OCI-M2 (cell line): ENCODE data around the gene STON2.

Experiments used
- DNase-seq: peaks from one replicate; lab custom pipeline; 2025; ENCODE audit not compliant: unreplicated experiment; lab: John Stamatoyannopoulos, UW

STON2 gene

GRCh38 chr14:81305065-81305464 is 95.1 kb downstream of the STON2 start:
- DNase-seq = no peak

- DNase-seq = no peak
These were observed 96.7 kb downstream of the STON2 start for GRCh38 chr14:81303258-81303935.

- no peak for DNase-seq
These were observed 97.5 kb downstream of the STON2 start for GRCh38 chr14:81302638-81303037.

GRCh38 chr14:81301813-81302212 is 98.3 kb downstream of the STON2 start:
- DNase-seq = no peak

GRCh38 chr14:81301371-81301770 is 98.8 kb downstream of the STON2 start:
- DNase-seq = no peak

- no peak for DNase-seq
These were observed 101.2 kb downstream of the STON2 start for GRCh38 chr14:81298911-81299310.

GRCh38 chr14:81298122-81298521 is 102.0 kb downstream of the STON2 start:
- DNase-seq = no peak

- DNase-seq = no peak
These were observed 103.9 kb downstream of the STON2 start for GRCh38 chr14:81295958-81296923.

- DNase-seq = no peak
These were observed 110.6 kb downstream of the STON2 start for GRCh38 chr14:81289516-81289915.

GRCh38 chr14:81286574-81287370 is 113.4 kb downstream of the STON2 start:
- no peak for DNase-seq

- no peak for DNase-seq
These were observed 114.9 kb downstream of the STON2 start for GRCh38 chr14:81285245-81285644.

GRCh38 chr14:81281332-81281731 is 118.8 kb downstream of the STON2 start:
- DNase-seq = no peak

GRCh38 chr14:81280136-81280791 is 119.9 kb downstream of the STON2 start:
- DNase-seq = no peak

- no peak for DNase-seq
These were observed 123.0 kb downstream of the STON2 start for GRCh38 chr14:81277096-81277495.

GRCh38 chr14:81276073-81277069 is 123.8 kb downstream of the STON2 start:
- no peak for DNase-seq

- DNase-seq = no peak
These were observed 124.6 kb downstream of the STON2 start for GRCh38 chr14:81275305-81276072.

- no peak for DNase-seq
These were observed 126.1 kb downstream of the STON2 start for GRCh38 chr14:81273961-81274575.

- DNase-seq = no peak
These were observed 126.6 kb downstream of the STON2 start for GRCh38 chr14:81273521-81273920.
